Neuronal stem cell (in vitro differentiated cells): Measurements from ENCODE around the gene ABR.

Experiments used
- DNase-seq: peaks from one replicate; pipeline ENCODE4 v3.0.0-alpha.2; 2013; ENCODE audit warnings: low spot score
- H2AFZ ChIP-seq: one replicate; pipeline ENCODE4 v1.6.1; 2013; ENCODE audit warnings: mild to moderate bottlenecking, low read length, inconsistent platforms
- H2AK5ac ChIP-seq: 2 replicates; pipeline ENCODE4 v1.6.1; 2013; ENCODE audit warnings: low read depth, mild to moderate bottlenecking, inconsistent platforms, low read length, moderate library complexity, mixed read lengths
- H2BK120ac ChIP-seq: 2 replicates; pipeline ENCODE4 v1.6.1; 2013; ENCODE audit warnings: low read depth, mild to moderate bottlenecking, inconsistent platforms, low read length, moderate library complexity, mixed read lengths
- H2BK12ac ChIP-seq: one replicate; pipeline ENCODE4 v1.6.1; 2013; ENCODE audit warnings: low read length, inconsistent platforms
- H2BK15ac ChIP-seq: 2 replicates; pipeline ENCODE4 v1.6.1; 2013; ENCODE audit warnings: mild to moderate bottlenecking, low read length, inconsistent platforms, mixed read lengths
- H2BK5ac ChIP-seq: one replicate; pipeline ENCODE4 v1.6.1; 2013; ENCODE audit warnings: inconsistent platforms, mild to moderate bottlenecking, low read length, moderate library complexity
- H3K14ac ChIP-seq: one replicate; pipeline ENCODE4 v1.6.1; 2013; ENCODE audit warnings: low read length, inconsistent platforms
- H3K18ac ChIP-seq: 2 replicates; pipeline ENCODE4 v1.6.1; 2013; ENCODE audit warnings: low read length, inconsistent platforms
- H3K23ac ChIP-seq: 2 replicates; pipeline ENCODE4 v1.6.1; 2013; ENCODE audit warnings: low read depth, mild to moderate bottlenecking, mixed read lengths, low read length, inconsistent platforms; ENCODE audit not compliant: poor library complexity
- H3K27ac ChIP-seq: replicated peaks from 3 replicates; pipeline ENCODE4 v1.5.1; 2013; ENCODE audit warnings: low read length, inconsistent platforms
- H3K27me3 ChIP-seq, 3 experiments: 2 replicates each; pipeline ENCODE4 v1.6.1; 2013; ENCODE audit warnings: low read length in 3 of 3, mild to moderate bottlenecking in 2 of 3, inconsistent platforms in 1 of 3, low read depth in 1 of 3, mixed read lengths in 1 of 3, moderate library complexity in 1 of 3; ENCODE audit not compliant: control insufficient read depth in 3 of 3, insufficient read depth in 3 of 3
- H3K36me3 ChIP-seq, 2 donors: replicated peaks in 1 of 2; 2 replicates each; pipeline ENCODE4 v1.6.1; 2013; ENCODE audit warnings: low read length in 2 of 2; ENCODE audit not compliant: control insufficient read depth in 2 of 2, insufficient read depth in 2 of 2
- H3K4ac ChIP-seq: 2 replicates; pipeline ENCODE4 v1.6.1; 2013; ENCODE audit warnings: inconsistent platforms, mild to moderate bottlenecking, low read length, moderate library complexity
- H3K4me1 ChIP-seq, 2 donors: 1 replicate in 1 of 2; 2 replicates in 1 of 2; pipeline ENCODE4 v1.6.1; 2013; ENCODE audit warnings: low read length in 2 of 2, low read depth in 1 of 2; ENCODE audit not compliant: control insufficient read depth in 2 of 2, insufficient read depth in 1 of 2
- H3K4me2 ChIP-seq: one replicate; pipeline ENCODE4 v1.6.1; 2013; ENCODE audit warnings: mild to moderate bottlenecking, low read length, inconsistent platforms; ENCODE audit not compliant: insufficient read depth, poor library complexity, severe bottlenecking
- H3K4me3 ChIP-seq, 2 donors: 2 replicates each; pipeline ENCODE4 v1.5.1; 2013; ENCODE audit warnings: low read length in 2 of 2, mild to moderate bottlenecking in 2 of 2, inconsistent platforms in 1 of 2, moderate library complexity in 1 of 2
- H3K79me1 ChIP-seq: one replicate; pipeline ENCODE4 v1.6.1; 2013; ENCODE audit warnings: low read depth, mild to moderate bottlenecking, inconsistent platforms, low read length, moderate library complexity
- H3K9ac ChIP-seq: one replicate; pipeline ENCODE4 v1.6.1; 2013; ENCODE audit warnings: mild to moderate bottlenecking, low read depth, low read length, inconsistent platforms; ENCODE audit not compliant: poor library complexity
- H3K9me3 ChIP-seq, 2 donors: replicated peaks in 1 of 2; 2 replicates each; pipeline versions ENCODE3 to v1.6.1; 2013; ENCODE audit warnings: low read length in 2 of 2, mild to moderate bottlenecking in 2 of 2, inconsistent platforms in 1 of 2, low read depth in 1 of 2, mixed read lengths in 1 of 2, moderate library complexity in 1 of 2; ENCODE audit not compliant: control insufficient read depth in 2 of 2, insufficient read depth in 1 of 2
- H4K8ac ChIP-seq: one replicate; pipeline ENCODE4 v1.6.1; 2013; ENCODE audit warnings: low read depth, mild to moderate bottlenecking, inconsistent platforms, low read length, moderate library complexity
- H4K91ac ChIP-seq: one replicate; pipeline ENCODE4 v1.6.1; 2013; ENCODE audit warnings: low read length, low read depth, mild to moderate bottlenecking, inconsistent platforms; ENCODE audit not compliant: poor library complexity
- WGBS, 2 donors: extraction: QIAGEN DNeasy Blood & Tissue Kit; methylation state at CpG; one replicate each; pipeline ENCODE4 v1.1.7; 2013; ENCODE audit warnings: missing lambda C conversion rate in 2 of 2, mixed read lengths in 1 of 2; ENCODE audit not compliant: insufficient read length in 2 of 2, insufficient replicate concordance in 1 of 2; ENCODE audit errors: extremely low coverage in 2 of 2; 5-methylcytosine and 5-hydroxymethylcytosine counted together

Gene ABR

GRCh38 chr17:1019451-1019850, 160.3 kb downstream of the ABR start:
- no peak overlapping the region for H2BK12ac ChIP-seq
- H3K4me1 ChIP-seq: peaks cover 0 to 3% of the 10 kb centered on the region in 2 donors
- no peak overlapping the region for H3K18ac ChIP-seq
- no CpG with 5 or more reads among the region's 10 CpGs for WGBS, 2 donors
- no peak overlapping the region for H2AK5ac ChIP-seq
- peaks cover 11% of the 10 kb centered on the region for H3K79me1 ChIP-seq
- H3K36me3 ChIP-seq: peaks cover 0 to 6% of the 10 kb centered on the region in 2 donors
- no peak overlapping the region for H3K27ac ChIP-seq
- no peak for DNase-seq
- no peaks in the 10 kb centered on the region for H3K27me3 ChIP-seq
- no peak overlapping the region for H3K14ac ChIP-seq
- no peak overlapping the region for H3K4me2 ChIP-seq
- no peak overlapping the region for H4K8ac ChIP-seq
- H2BK5ac ChIP-seq: no peak overlapping the region
- H2BK120ac ChIP-seq: no peak overlapping the region
- peak overlapping the region; percentile 44 for H3K9ac ChIP-seq
- no peak overlapping the region for H3K4ac ChIP-seq
- peak overlapping the region; percentile 89 for H3K23ac ChIP-seq
- no peak overlapping the region for H2AFZ ChIP-seq
- H4K91ac ChIP-seq: no peak overlapping the region
- H2BK15ac ChIP-seq: no peak overlapping the region
- H3K9me3 ChIP-seq: no peaks in the 10 kb centered on the region
- H3K4me3 ChIP-seq: no peak overlapping the region

- no peak overlapping the region for H4K91ac ChIP-seq
- H3K23ac ChIP-seq: no peak overlapping the region
- no peak overlapping the region for H3K4ac ChIP-seq
- no peak overlapping the region for H4K8ac ChIP-seq
- H3K14ac ChIP-seq: peak overlapping the region; percentile 21
- H2BK5ac ChIP-seq: no peak overlapping the region
- H3K27me3 ChIP-seq: no peaks in the 10 kb centered on the region
- no peak overlapping the region for H2AFZ ChIP-seq
- no peak for DNase-seq
- H3K4me1 ChIP-seq: peaks cover 0 to 3% of the 10 kb centered on the region in 2 donors
- no peak overlapping the region for H3K27ac ChIP-seq
- H3K36me3 ChIP-seq: peaks cover 0 to 6% of the 10 kb centered on the region in 2 donors
- no peak overlapping the region for H2BK15ac ChIP-seq
- no peak overlapping the region for H3K4me2 ChIP-seq
- H2BK12ac ChIP-seq: no peak overlapping the region
- no peak overlapping the region for H3K4me3 ChIP-seq
- no CpG with 5 or more reads among the region's 11 CpGs for WGBS, 2 donors
- H3K18ac ChIP-seq: no peak overlapping the region
- H2AK5ac ChIP-seq: no peak overlapping the region
- H3K79me1 ChIP-seq: peaks cover 8% of the 10 kb centered on the region
- H2BK120ac ChIP-seq: no peak overlapping the region
- no peaks in the 10 kb centered on the region for H3K9me3 ChIP-seq
- peak overlapping the region; percentile 21 for H3K9ac ChIP-seq
Observed at GRCh38 chr17:1018547-1018946, 161.2 kb downstream of the ABR start.

GRCh38 chr17:1013729-1014090, 166.1 kb downstream of the ABR start:
- H2BK5ac ChIP-seq: no peak overlapping the region
- H3K18ac ChIP-seq: no peak overlapping the region
- no peak overlapping the region for H2AK5ac ChIP-seq
- no peak overlapping the region for H3K4me3 ChIP-seq
- H3K4me1 ChIP-seq: no peaks in the 10 kb centered on the region
- no peaks in the 10 kb centered on the region for H3K9me3 ChIP-seq
- H3K27me3 ChIP-seq: no peaks in the 10 kb centered on the region
- no peak overlapping the region for H2AFZ ChIP-seq
- H3K36me3 ChIP-seq: peaks cover 19 to 24% of the 10 kb centered on the region in 2 donors
- H2BK120ac ChIP-seq: no peak overlapping the region
- WGBS, 2 donors: no CpG with 5 or more reads among the region's 9 CpGs
- H3K14ac ChIP-seq: no peak overlapping the region
- no peak overlapping the region for H2BK12ac ChIP-seq
- DNase-seq: no peak
- no peak overlapping the region for H3K4ac ChIP-seq
- H3K79me1 ChIP-seq: peaks cover 3% of the 10 kb centered on the region
- H4K8ac ChIP-seq: no peak overlapping the region
- H2BK15ac ChIP-seq: no peak overlapping the region
- H4K91ac ChIP-seq: no peak overlapping the region
- H3K9ac ChIP-seq: no peak overlapping the region
- no peak overlapping the region for H3K27ac ChIP-seq
- no peak overlapping the region for H3K23ac ChIP-seq
- no peak overlapping the region for H3K4me2 ChIP-seq

- Histone ChIP-seq H3K14ac (no peak overlapping the region), H2BK12ac (no peak overlapping the region), H3K9me3 (no peaks in the 10 kb centered on the region), H4K8ac (no peak overlapping the region), H4K91ac (no peak overlapping the region), H3K36me3 (peaks cover 22 to 23% of the 10 kb centered on the region in 2 donors), H2AK5ac (no peak overlapping the region), H3K9ac (no peak overlapping the region), H3K79me1 (peaks cover 2% of the 10 kb centered on the region), H3K4me2 (no peak overlapping the region), H2AFZ (no peak overlapping the region), H3K27ac (no peak overlapping the region), H3K4ac (no peak overlapping the region), H3K4me1 (no peaks in the 10 kb centered on the region), H2BK120ac (no peak overlapping the region), H3K18ac (no peak overlapping the region), H3K23ac (no peak overlapping the region), H3K27me3 (no peaks in the 10 kb centered on the region), H2BK5ac (no peak overlapping the region), H2BK15ac (no peak overlapping the region), H3K4me3 (no peak overlapping the region)
- DNase-seq: no peak
- no CpG with 5 or more reads among the region's 30 CpGs for WGBS, 2 donors
Observed at GRCh38 chr17:1012823-1013728, 166.7 kb downstream of the ABR start.
